ENCODE data around the gene SDCBP2.

SDCBP2 gene

DNA sequence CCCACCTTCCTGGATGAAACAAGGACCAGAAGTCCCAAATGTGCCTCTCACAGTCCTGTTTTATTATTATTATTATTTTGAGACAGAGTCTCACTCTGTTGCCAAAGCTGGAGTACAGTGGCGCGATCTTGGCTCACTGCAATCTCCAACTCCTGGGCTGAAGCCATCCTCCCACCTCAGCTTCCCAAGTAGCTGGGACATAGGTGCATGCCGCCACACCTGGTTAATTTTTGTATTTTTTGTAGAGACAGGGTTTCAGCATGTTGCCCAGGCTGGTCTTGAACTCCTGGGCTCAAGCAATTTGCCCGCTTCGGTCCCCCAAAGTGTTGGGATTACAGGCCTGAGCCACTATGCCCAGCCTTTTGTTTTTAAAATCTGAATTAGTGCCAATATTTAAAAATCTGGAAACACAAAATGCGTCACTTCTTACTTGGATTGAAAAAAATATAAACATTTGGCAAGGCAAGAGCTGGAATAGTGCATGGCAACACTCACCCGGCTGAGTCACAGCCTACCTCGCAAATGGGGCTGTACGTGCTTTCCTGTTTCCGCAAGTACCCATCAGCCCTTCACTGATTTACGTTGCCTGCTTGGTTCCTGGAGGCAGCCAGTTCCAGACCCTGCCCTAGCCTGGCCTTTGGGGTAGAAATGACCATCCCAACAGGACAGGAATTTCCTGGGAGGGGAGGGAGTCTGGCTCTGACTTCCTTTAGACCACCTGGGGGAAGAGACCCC, 6.3 kb downstream of the SDCBP2 start:
- Histone ChIP-seq H3K4ac (ENCODE audit: low read depth, low read length) (no peak overlapping the region), H3K79me2 (ENCODE audit: control insufficient read depth, insufficient read depth, low read length) (peaks cover 15% of the 10 kb centered on the region), H3K56ac (ENCODE audit: low read length) (no peak overlapping the region), H3K9ac (ENCODE audit: low read length) (no peak overlapping the region), H3K27me3 (ENCODE audit: insufficient read depth, low read length, poor library complexity) (no peaks in the 10 kb centered on the region), H3K4me3 (ENCODE audit: low read length) (no peak overlapping the region), H2AK5ac (ENCODE audit: low read length) (no peak overlapping the region), H2BK120ac (ENCODE audit: low read depth, low read length) (no peak overlapping the region), H3K4me1 (ENCODE audit: control insufficient read depth, low read depth, low read length) (peaks cover 5% of the 10 kb centered on the region), H3K23ac (ENCODE audit: low read length) (no peak overlapping the region), H3K79me1 (ENCODE audit: low read length) (peaks cover 14% of the 10 kb centered on the region), H3K18ac (ENCODE audit: low read length) (no peak overlapping the region), H4K5ac (ENCODE audit: low read length) (no peak overlapping the region), H3K4me2 (ENCODE audit: low read length) (no peak overlapping the region), H2BK15ac (replicated peaks; ENCODE audit: low read depth) (no peak overlapping the region), H2BK5ac (ENCODE audit: low read length) (no peak overlapping the region), H4K8ac (ENCODE audit: low read depth, low read length) (no peak overlapping the region), H3K36me3 (ENCODE audit: control insufficient read depth, insufficient read depth, low read length) (no peaks in the 10 kb centered on the region), H3K27ac (ENCODE audit: low read depth, low read length) (no peak overlapping the region)
- DNase-seq = no peak
- WGBS (ENCODE audit: extremely low coverage, insufficient coverage, low lambda C conversion rate) = no CpG with 5 or more reads among the region's 11 CpGs

DNA sequence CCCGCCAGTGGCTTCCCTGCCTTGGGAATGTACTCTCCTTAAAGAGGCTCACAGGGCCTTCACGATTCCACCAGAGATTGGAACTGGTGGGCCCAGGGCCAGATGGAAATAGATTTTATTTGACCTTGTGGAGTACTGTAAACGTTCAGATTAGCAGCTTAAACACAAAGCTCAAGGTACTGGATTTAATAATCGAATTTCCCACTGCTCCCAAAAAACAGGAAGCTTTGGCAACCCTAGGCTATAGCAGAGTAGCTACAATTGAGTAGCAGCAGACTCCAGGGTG, 7.3 kb downstream of the SDCBP2 start:
- Histone ChIP-seq H3K9ac (ENCODE audit: low read length) (no peak overlapping the region), H3K4me3 (ENCODE audit: low read length) (no peak overlapping the region), H4K8ac (ENCODE audit: low read depth, low read length) (no peak overlapping the region), H3K79me1 (ENCODE audit: low read length) (peaks cover 8% of the 10 kb centered on the region), H2BK120ac (ENCODE audit: low read depth, low read length) (no peak overlapping the region), H3K4me2 (ENCODE audit: low read length) (no peak overlapping the region), H3K56ac (ENCODE audit: low read length) (no peak overlapping the region), H2BK15ac (replicated peaks; ENCODE audit: low read depth) (no peak overlapping the region), H2BK5ac (ENCODE audit: low read length) (no peak overlapping the region), H3K4ac (ENCODE audit: low read depth, low read length) (no peak overlapping the region), H4K5ac (ENCODE audit: low read length) (no peak overlapping the region), H3K23ac (ENCODE audit: low read length) (no peak overlapping the region), H3K36me3 (ENCODE audit: control insufficient read depth, insufficient read depth, low read length) (no peaks in the 10 kb centered on the region), H3K18ac (ENCODE audit: low read length) (no peak overlapping the region), H3K79me2 (ENCODE audit: control insufficient read depth, insufficient read depth, low read length) (peaks cover 10% of the 10 kb centered on the region), H3K27ac (ENCODE audit: low read depth, low read length) (no peak overlapping the region), H3K27me3 (ENCODE audit: insufficient read depth, low read length, poor library complexity) (no peaks in the 10 kb centered on the region), H3K4me1 (ENCODE audit: control insufficient read depth, low read depth, low read length) (peaks cover 5% of the 10 kb centered on the region), H2AK5ac (ENCODE audit: low read length) (no peak overlapping the region)
- no CpG with 5 or more reads among the region's 4 CpGs for WGBS (ENCODE audit: extremely low coverage, insufficient coverage, low lambda C conversion rate)
- DNase-seq = no peak

DNA sequence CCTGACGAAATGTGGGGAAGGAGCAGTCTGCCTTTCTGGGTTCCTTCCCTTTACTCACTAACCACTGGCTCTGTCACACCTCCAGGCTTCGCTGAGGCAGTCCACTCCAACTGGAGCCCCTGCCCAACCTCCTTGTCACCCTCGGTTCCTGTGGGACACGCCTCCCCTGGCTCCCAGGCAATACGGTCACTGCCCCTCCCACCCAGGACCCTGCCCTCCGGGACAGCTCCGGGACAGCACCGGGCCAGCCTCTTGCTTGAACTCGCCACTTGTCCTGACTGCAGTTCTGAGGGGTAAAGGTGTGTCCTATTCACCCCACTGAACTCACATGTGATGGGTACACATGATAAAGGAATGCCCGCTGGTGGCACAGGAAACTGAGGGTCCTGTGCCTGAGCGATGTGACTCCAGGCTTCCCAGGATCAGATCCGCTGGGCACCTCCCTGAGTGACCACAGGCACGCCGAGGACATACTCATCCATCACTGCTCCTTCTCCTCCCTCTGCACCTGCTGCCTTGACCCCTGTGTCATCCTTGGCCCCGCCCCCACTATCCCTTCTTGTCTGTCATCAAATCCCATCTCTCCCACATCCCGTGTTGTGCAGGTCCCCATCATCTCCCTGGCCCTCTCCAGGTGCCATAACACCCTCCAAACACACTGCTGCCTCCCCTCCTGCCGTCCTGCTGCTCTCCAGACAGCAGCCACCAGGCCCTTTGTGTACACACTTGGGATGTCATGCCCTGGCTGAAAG, 7.9 kb downstream of the SDCBP2 start:
- Histone ChIP-seq H3K56ac (ENCODE audit: low read length) (no peak overlapping the region), H3K79me1 (ENCODE audit: low read length) (peaks cover 5% of the 10 kb centered on the region), H3K4ac (ENCODE audit: low read depth, low read length) (no peak overlapping the region), H4K5ac (ENCODE audit: low read length) (no peak overlapping the region), H2BK5ac (ENCODE audit: low read length) (no peak overlapping the region), H2BK15ac (replicated peaks; ENCODE audit: low read depth) (no peak overlapping the region), H3K79me2 (ENCODE audit: control insufficient read depth, insufficient read depth, low read length) (peaks cover 4% of the 10 kb centered on the region), H3K23ac (ENCODE audit: low read length) (no peak overlapping the region), H2AK5ac (ENCODE audit: low read length) (no peak overlapping the region), H3K27me3 (ENCODE audit: insufficient read depth, low read length, poor library complexity) (no peaks in the 10 kb centered on the region), H3K4me3 (ENCODE audit: low read length) (no peak overlapping the region), H4K8ac (ENCODE audit: low read depth, low read length) (no peak overlapping the region), H3K9ac (ENCODE audit: low read length) (no peak overlapping the region), H2BK120ac (ENCODE audit: low read depth, low read length) (no peak overlapping the region), H3K18ac (ENCODE audit: low read length) (no peak overlapping the region), H3K36me3 (ENCODE audit: control insufficient read depth, insufficient read depth, low read length) (no peaks in the 10 kb centered on the region), H3K4me1 (ENCODE audit: control insufficient read depth, low read depth, low read length) (peaks cover 2% of the 10 kb centered on the region), H3K27ac (ENCODE audit: low read depth, low read length) (no peak overlapping the region), H3K4me2 (ENCODE audit: low read length) (no peak overlapping the region)
- no peak for DNase-seq
- WGBS (ENCODE audit: extremely low coverage, insufficient coverage, low lambda C conversion rate) = no CpG with 5 or more reads among the region's 17 CpGs

DNA sequence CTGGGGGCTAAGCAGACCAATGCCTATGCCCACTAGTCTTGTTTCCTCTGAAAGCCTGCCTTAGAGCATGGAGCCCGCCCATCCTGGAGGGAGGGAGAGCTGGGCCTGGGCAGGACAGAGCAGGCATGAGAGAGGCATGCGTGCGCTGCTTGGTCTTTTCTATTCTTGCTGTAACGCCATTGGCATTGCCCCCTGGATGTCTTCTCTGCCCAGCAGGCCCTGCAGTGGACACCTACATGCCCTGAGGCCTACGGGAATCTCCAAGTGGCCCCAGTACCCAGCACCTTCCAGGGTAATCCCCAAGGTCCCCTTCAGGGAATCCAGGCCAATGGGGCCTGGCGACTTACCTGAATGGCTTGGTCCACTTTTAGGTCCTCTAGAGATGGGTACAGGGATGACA, 8.9 kb downstream of the SDCBP2 start:
- no peak overlapping the region for H2BK5ac ChIP-seq (ENCODE audit: low read length)
- no peaks in the 10 kb centered on the region for H3K79me2 ChIP-seq (ENCODE audit: control insufficient read depth, insufficient read depth, low read length)
- no peak overlapping the region for H3K9ac ChIP-seq (ENCODE audit: low read length)
- H3K4me1 ChIP-seq (ENCODE audit: control insufficient read depth, low read depth, low read length) = no peaks in the 10 kb centered on the region
- no CpG with 5 or more reads among the region's 6 CpGs for WGBS (ENCODE audit: extremely low coverage, insufficient coverage, low lambda C conversion rate)
- no peaks in the 10 kb centered on the region for H3K27me3 ChIP-seq (ENCODE audit: insufficient read depth, low read length, poor library complexity)
- H3K18ac ChIP-seq (ENCODE audit: low read length) = no peak overlapping the region
- H3K23ac ChIP-seq (ENCODE audit: low read length) = no peak overlapping the region
- DNase-seq = no peak
- no peaks in the 10 kb centered on the region for H3K79me1 ChIP-seq (ENCODE audit: low read length)
- no peak overlapping the region for H2BK120ac ChIP-seq (ENCODE audit: low read depth, low read length)
- H3K36me3 ChIP-seq (ENCODE audit: control insufficient read depth, insufficient read depth, low read length) = no peaks in the 10 kb centered on the region
- H2AK5ac ChIP-seq (ENCODE audit: low read length) = no peak overlapping the region
- H3K27ac ChIP-seq (ENCODE audit: low read depth, low read length) = no peak overlapping the region
- no peak overlapping the region for H3K4ac ChIP-seq (ENCODE audit: low read depth, low read length)
- H3K56ac ChIP-seq (ENCODE audit: low read length) = no peak overlapping the region
- no peak overlapping the region for H3K4me2 ChIP-seq (ENCODE audit: low read length)
- H4K8ac ChIP-seq (ENCODE audit: low read depth, low read length) = no peak overlapping the region
- H2BK15ac ChIP-seq (replicated peaks; ENCODE audit: low read depth) = no peak overlapping the region
- H3K4me3 ChIP-seq (ENCODE audit: low read length) = no peak overlapping the region
- no peak overlapping the region for H4K5ac ChIP-seq (ENCODE audit: low read length)

DNA sequence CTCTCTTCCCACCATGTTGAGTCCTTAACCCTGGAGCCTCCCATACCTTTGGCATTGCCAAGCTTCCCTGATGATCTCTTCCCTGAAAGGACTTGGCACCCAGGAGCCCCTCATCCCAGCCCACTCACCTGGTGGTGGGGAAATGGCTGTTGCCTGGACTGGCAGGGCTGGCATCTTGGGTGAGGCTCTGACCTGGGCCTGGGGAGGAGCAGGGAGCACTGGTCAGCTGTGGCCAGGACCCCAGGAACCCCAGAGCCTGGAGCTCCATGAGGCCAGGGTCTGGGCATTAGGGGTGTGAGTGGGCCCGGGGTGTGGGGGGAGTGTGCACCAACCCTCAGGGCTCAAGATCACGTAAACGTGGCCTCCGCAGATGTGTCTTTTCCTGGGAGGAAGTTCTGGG, 9.5 kb downstream of the SDCBP2 start:
- H3K36me3 ChIP-seq (ENCODE audit: control insufficient read depth, insufficient read depth, low read length) = no peaks in the 10 kb centered on the region
- no peak overlapping the region for H3K18ac ChIP-seq (ENCODE audit: low read length)
- DNase-seq = no peak
- H2BK5ac ChIP-seq (ENCODE audit: low read length) = no peak overlapping the region
- no peak overlapping the region for H2AK5ac ChIP-seq (ENCODE audit: low read length)
- no CpG with 5 or more reads among the region's 4 CpGs for WGBS (ENCODE audit: extremely low coverage, insufficient coverage, low lambda C conversion rate)
- no peak overlapping the region for H3K4me2 ChIP-seq (ENCODE audit: low read length)
- no peak overlapping the region for H3K4me3 ChIP-seq (ENCODE audit: low read length)
- H4K8ac ChIP-seq (ENCODE audit: low read depth, low read length) = no peak overlapping the region
- no peak overlapping the region for H3K4ac ChIP-seq (ENCODE audit: low read depth, low read length)
- no peaks in the 10 kb centered on the region for H3K4me1 ChIP-seq (ENCODE audit: control insufficient read depth, low read depth, low read length)
- H3K9ac ChIP-seq (ENCODE audit: low read length) = no peak overlapping the region
- H3K79me1 ChIP-seq (ENCODE audit: low read length) = no peaks in the 10 kb centered on the region
- no peak overlapping the region for H2BK15ac ChIP-seq (replicated peaks; ENCODE audit: low read depth)
- no peak overlapping the region for H2BK120ac ChIP-seq (ENCODE audit: low read depth, low read length)
- no peak overlapping the region for H3K23ac ChIP-seq (ENCODE audit: low read length)
- no peak overlapping the region for H4K5ac ChIP-seq (ENCODE audit: low read length)
- H3K27me3 ChIP-seq (ENCODE audit: insufficient read depth, low read length, poor library complexity) = no peaks in the 10 kb centered on the region
- no peaks in the 10 kb centered on the region for H3K79me2 ChIP-seq (ENCODE audit: control insufficient read depth, insufficient read depth, low read length)
- H3K56ac ChIP-seq (ENCODE audit: low read length) = no peak overlapping the region
- H3K27ac ChIP-seq (ENCODE audit: low read depth, low read length) = no peak overlapping the region
